ENCODE data around the gene LCP1. TPM values are rescaled to one million over a fixed set of nuclear protein-coding genes. Genes with fewer than 3 reads are reported as not detected.

LCP1 gene
- total and polyA plus RNA-seq, 9 of the 15 experiments (the other 6 are each of a cell fraction or from before 2014, with no cell fraction given), result 83.0 to 255 (median 163) TPM

- DNase-seq (ENCODE audit: extremely low read depth in 1 of 4, low spot score in 3 of 4) (no peak), ATAC-seq (no peak), FAIRE-seq (no peak)
- H3K4me3 ChIP-seq, result no peak overlapping the region
- H3K79me2 ChIP-seq (ENCODE audit: control insufficient read depth, insufficient read depth, low read length), result peaks cover 98% of the 10 kb centered on the region
- TF ChIP-seq KLF16 (IDR thresholded peaks at IDR 0.05), result no peak
- no peak for TF ChIP-seq U2AF2 (optimal IDR thresholded peaks at IDR 0.05; ENCODE audit: low read depth, low read length)
- no peak for TF ChIP-seq ZNF696 (CRISPR knock-in tag; conservative IDR thresholded peaks at IDR 0.05)
- no peak for TF ChIP-seq SRSF3 (IDR thresholded peaks at IDR 0.05; ENCODE audit: insufficient read depth, low read length)
- no peak for TF ChIP-seq CCNT2 (IDR thresholded peaks at IDR 0.05; ENCODE audit: borderline replicate concordance, extremely low read depth, insufficient read length, low read depth, low read length)
- no peaks in the 10 kb centered on the region for H3K9me3 ChIP-seq (replicated peaks; ENCODE audit: control insufficient read depth, insufficient read depth, low read depth, low read length)
- in situ Hi-C loops (cut with MboI), result no loop called here
- H3K27ac ChIP-seq (ENCODE audit: extremely low read depth, low read depth, low read length), result no peak overlapping the region
- H3K9ac ChIP-seq (ENCODE audit: insufficient read depth in 1 of 2, low read depth in 2 of 2, low read length in 2 of 2), result no peak overlapping the region
- no peak overlapping the region for H2AFZ ChIP-seq (ENCODE audit: low read depth, low read length)
- H3K4me2 ChIP-seq (ENCODE audit: insufficient read depth, low read length), result no peak overlapping the region
- H3K36me3 ChIP-seq (ENCODE audit: control insufficient read depth, insufficient read depth, low read length), result peaks cover 71% of the 10 kb centered on the region; the same call in 2 of the 3 replicates
- WGBS (ENCODE audit: insufficient coverage, low coverage, missing lambda C conversion rate), result 91% methylated on average over 2 of the region's 2 CpGs
- H3K27me3 ChIP-seq (ENCODE audit: control insufficient read depth in 2 of 2, insufficient read depth in 2 of 2, low read length in 2 of 2), result no peaks in the 10 kb centered on the region
- peaks cover 2 to 30% of the 10 kb centered on the region in 2 experiments; a peak in 2 of 5 replicates for H3K4me1 ChIP-seq (replicated peaks in 1 of 2; ENCODE audit: control insufficient read depth in 2 of 2, insufficient read depth in 2 of 2, low read length in 2 of 2)
- ChIA-PET CTCF (ENCODE audit: low intra/inter-chr PET ratio) (no interaction called here), POLR2A (no interaction called here)
- no peaks in the 10 kb centered on the region for H3K9me1 ChIP-seq (ENCODE audit: control insufficient read depth, insufficient read depth, low read length)
- no TSS peak for BruUV-seq (replicated peaks)
- peaks cover 5% of the 10 kb centered on the region; the same call in 1 of the 2 replicates for H4K20me1 ChIP-seq (replicated peaks; ENCODE audit: control insufficient read depth, insufficient read depth, low read length)
- intact Hi-C loops (cut with micrococcal nuclease), result no loop called here
Measured at GRCh38 chr13:46173656-46174055, 8.3 kb downstream of the LCP1 start.

DNA sequence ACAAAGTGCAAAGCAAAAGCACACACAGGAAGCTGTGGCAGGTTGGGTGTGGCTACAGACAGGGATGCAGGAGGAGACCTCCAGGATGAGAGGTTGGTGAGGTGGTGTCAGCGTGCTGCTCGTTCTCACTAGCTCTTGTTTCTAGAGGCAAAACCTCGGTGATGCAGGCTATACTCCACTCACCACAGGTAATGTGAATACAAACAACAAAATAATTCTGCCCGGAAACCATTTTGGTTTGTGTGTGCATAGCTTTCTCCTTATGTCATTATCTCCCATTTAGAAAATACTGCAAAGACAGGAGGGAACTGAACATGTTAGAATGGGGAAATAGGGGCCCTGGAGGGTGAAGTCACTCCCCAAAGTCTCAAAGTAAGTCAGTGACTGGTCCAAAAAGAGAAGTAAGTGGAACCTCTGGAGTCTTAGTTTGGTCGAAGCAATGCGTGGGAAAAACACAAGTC, 9.4 kb downstream of the LCP1 start:
- in situ Hi-C loops (cut with MboI), result no loop called here
- Histone ChIP-seq H4K20me1 (replicated peaks; ENCODE audit: control insufficient read depth, insufficient read depth, low read length) (peaks cover 5% of the 10 kb centered on the region; the same call in 1 of the 2 replicates), H3K9me1 (ENCODE audit: control insufficient read depth, insufficient read depth, low read length) (no peaks in the 10 kb centered on the region), H3K9ac (ENCODE audit: insufficient read depth in 1 of 2, low read depth in 2 of 2, low read length in 2 of 2) (no peak overlapping the region), H3K27me3 (ENCODE audit: control insufficient read depth in 2 of 2, insufficient read depth in 2 of 2, low read length in 2 of 2) (no peaks in the 10 kb centered on the region), H3K79me2 (ENCODE audit: control insufficient read depth, insufficient read depth, low read length) (peaks cover 98% of the 10 kb centered on the region), H3K4me2 (ENCODE audit: insufficient read depth, low read length) (no peak overlapping the region), H3K36me3 (ENCODE audit: control insufficient read depth, insufficient read depth, low read length) (peaks cover 69% of the 10 kb centered on the region; the same call in 2 of the 3 replicates), H3K9me3 (replicated peaks; ENCODE audit: control insufficient read depth, insufficient read depth, low read depth, low read length) (no peaks in the 10 kb centered on the region), H3K27ac (ENCODE audit: extremely low read depth, low read depth, low read length) (no peak overlapping the region), H3K4me3 (no peak overlapping the region), H2AFZ (ENCODE audit: low read depth, low read length) (no peak overlapping the region), H3K4me1 (replicated peaks in 1 of 2; ENCODE audit: control insufficient read depth in 2 of 2, insufficient read depth in 2 of 2, low read length in 2 of 2) (peaks cover 6 to 28% of the 10 kb centered on the region in 2 experiments; a peak in 4 of 5 replicates)
- BruUV-seq (replicated peaks), result no TSS peak
- FAIRE-seq, result no peak
- ChIA-PET POLR2A (interaction anchor here (1.1 kb wide), 1 partner anchor 8 kb away, joined by 4 read pairs; no protein-coding TSS in a partner anchor), CTCF (ENCODE audit: low intra/inter-chr PET ratio) (no interaction called here)
- DNase-seq (ENCODE audit: extremely low read depth in 1 of 4, low spot score in 3 of 4), result no peak
- intact Hi-C loops (cut with micrococcal nuclease), result no loop called here
- no peak for ATAC-seq
- WGBS (ENCODE audit: insufficient coverage, low coverage, missing lambda C conversion rate), result 82% methylated on average over 6 of the region's 6 CpGs
- no peak for TF ChIP-seq DNMT1 (IDR thresholded peaks at IDR 0.05)
- TF ChIP-seq BRCA1 (IDR thresholded peaks at IDR 0.05), result no peak
- TF ChIP-seq BRCA1 (CRISPR knock-in tag; IDR thresholded peaks at IDR 0.05), result no peak
- TF ChIP-seq SNIP1 (IDR thresholded peaks at IDR 0.05; ENCODE audit: low read depth), result no peak
- no peak for TF ChIP-seq TAF15 (IDR thresholded peaks at IDR 0.05; ENCODE audit: low read depth, low read length)
- no peak for TF ChIP-seq ZNF830 (CRISPR knock-in tag; IDR thresholded peaks at IDR 0.05)

All from K562 (cell line).